HG03432 (cell line): ENCODE data around the gene NEXN.
"Not testable (repeated sequence)": the region's sequence is repeated elsewhere in the genome, so short reads cannot be mapped to it uniquely, and the experiment has no call there.

Experiments used
- ATAC-seq: cut with Tn5 transposase; IDR thresholded peaks from one replicate; pipeline ENCODE4 v1.9.1; 2021; ENCODE audit warnings: mild to moderate bottlenecking, moderate library complexity; ENCODE audit not compliant: unreplicated experiment

NEXN gene

DNA sequence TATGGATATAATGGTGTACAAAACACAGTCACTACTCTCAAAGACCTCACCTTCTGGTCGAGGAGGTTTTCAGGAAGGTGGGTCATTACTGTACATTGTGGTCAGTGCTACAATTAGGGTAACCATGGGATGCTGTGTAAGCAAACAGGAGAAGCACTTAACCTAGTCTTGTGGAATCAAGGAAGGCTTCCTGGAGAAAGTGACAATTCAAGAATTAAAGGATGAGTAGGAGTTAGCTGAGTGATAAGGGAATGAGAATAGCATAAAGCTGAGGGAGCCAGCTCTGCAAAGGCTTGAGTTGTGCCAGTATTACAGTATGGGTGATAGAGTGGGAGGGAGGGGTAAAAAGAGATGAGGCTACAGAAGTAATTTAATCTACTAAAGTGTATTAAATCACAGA is 17.2 kb downstream of the NEXN start:
- no peak for ATAC-seq

DNA sequence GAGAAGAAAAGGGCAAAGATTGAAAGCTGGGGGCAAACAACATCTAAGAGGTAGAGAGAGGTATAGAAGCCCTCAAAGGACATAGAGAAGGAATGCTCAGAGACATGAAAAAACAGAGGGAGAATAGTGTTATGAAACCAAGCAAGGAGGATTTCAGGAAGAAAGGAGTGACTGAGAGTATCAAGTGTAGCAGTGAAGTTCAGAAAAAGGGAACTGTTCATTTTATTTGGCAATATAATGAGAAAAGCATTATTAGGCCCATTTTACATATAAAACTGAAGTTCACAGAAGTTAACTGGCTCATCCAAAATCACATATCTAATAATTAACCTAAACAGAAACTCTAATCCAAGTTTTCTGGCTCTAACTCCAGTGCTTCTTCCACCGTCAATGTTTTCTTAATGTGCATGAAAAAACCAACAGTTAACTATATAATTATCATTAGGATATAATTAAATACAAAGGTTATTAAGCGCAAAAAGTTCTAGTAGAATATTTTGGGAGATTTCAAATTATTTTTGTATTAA is 17.7 kb downstream of the NEXN start:
- no peak for ATAC-seq

DNA sequence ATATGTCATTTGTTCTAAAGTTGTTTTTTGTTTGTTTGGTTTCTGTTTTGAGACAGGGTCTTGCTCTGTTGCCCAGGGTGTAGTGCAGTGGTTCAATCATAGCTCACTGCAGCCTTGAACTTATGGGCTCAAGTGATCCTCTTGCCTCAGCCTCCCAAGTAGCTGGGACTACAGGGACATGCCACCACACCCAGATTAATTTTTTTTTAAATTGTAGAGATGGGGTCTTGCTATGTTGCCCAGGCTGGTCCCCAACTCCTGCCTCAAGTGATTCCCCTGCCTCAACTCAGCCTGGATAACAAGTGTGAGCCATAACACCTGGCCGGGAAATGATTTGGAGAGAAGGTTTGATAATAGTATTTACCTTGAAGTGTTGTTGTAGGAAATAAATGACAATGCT is 18.2 kb downstream of the NEXN start:
- ATAC-seq: no peak

DNA sequence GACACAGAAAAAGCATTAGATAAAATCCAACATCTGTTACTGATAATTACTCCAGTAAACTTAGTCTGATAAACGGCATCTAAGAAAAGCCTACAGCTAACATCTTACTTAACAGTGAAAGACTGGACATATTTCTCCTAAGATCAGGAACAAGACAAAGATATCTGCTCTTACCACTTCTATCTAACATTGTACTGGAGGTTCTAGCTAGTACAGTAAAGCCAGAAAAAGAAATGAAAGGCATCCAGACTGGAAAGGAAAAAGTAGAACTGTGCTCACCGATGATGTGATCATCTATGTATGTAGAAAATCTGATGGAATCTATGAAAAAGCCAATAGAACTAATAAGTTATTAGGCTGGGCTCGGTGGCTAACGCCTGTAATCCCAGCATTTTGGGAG is 21.7 kb downstream of the NEXN start:
- ATAC-seq: no peak

- ATAC-seq: not testable (repeated sequence)
These were observed 30.5 kb downstream of the NEXN start for GRCh38 chr1:77918918-77919317.

- ATAC-seq: no peak
These were observed 37.1 kb downstream of the NEXN start for GRCh38 chr1:77925518-77925917.

GRCh38 chr1:77925956-77926355 is 37.5 kb downstream of the NEXN start:
- no peak for ATAC-seq

GRCh38 chr1:77926561-77927357 is 38.3 kb downstream of the NEXN start:
- ATAC-seq: peak; percentile 53

DNA sequence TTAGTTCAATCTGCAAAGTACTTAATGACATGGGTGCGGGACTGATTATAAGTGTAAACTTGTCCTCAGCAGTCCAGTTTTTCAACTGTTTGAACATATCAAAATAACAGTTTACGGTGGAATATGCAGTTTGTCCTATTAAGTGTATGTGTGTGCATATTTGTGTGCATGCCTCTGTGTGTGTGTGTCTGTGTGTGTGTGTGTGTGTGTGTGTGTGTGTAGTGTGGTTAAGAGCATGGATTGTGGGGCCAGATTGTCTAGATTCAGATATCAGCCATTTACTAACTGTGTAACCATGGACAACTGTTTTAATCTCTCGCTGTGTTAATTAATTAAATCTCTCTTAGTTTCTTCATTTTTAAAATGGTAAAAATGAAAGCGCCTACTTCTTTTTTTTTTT is 39.0 kb downstream of the NEXN start:
- ATAC-seq: no peak

- ATAC-seq: no peak
These were observed 41.4 kb downstream of the NEXN start for GRCh38 chr1:77929806-77930205.

GRCh38 chr1:77938651-77939050 is 50.2 kb downstream of the NEXN start:
- ATAC-seq: no peak

DNA sequence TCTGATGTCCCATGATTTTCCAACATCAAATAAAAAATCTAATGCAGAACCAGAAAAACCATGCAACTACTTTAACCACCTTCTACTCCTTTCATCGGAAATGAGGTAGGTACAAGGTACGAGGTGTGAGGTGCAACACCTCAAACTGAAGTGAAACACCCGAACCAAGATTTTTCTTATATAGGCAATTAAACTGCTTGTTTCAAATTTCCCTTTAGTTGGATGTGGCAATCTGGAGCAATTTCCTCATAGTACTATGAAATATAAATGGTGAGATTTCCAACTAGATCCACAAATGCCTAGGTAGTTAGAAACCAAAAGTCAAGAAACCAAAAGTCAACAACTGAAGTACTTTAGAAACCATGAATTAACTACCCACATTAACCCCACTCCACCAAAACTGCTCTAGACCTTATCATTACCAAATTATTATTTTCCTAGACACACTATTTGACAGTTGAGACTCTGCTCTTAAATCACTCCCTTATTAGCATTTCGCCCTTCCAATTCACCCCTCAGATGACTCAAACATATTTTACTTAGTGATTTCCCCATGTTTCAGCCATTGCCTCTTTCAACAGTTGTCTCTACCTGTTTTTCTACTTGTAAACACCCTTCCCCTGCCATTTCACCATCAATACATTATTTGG is 52.6 kb downstream of the NEXN start:
- ATAC-seq: no peak

GRCh38 chr1:77942400-77943140 is 54.1 kb downstream of the NEXN start:
- ATAC-seq: no peak

DNA sequence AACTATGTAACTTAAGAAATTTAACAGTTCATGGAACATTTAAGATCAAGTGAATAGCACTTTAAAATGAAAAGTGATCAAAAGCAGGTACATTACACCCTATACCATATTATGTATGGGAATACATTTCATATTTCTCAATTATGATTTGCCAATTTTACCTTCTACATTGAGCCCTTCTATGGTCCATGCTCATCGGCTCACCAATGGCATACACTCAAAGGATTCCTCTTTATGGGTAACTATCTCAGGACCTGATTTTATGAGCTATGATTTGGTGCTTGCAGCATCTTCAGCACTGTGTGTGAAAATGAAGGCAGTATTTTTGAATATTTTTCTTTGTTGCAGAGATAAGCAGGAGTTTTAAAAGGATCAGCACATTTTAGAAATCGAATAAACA is 56.9 kb downstream of the NEXN start:
- no peak for ATAC-seq

GRCh38 chr1:77948841-77949424 is 60.5 kb downstream of the NEXN start:
- ATAC-seq: no peak

GRCh38 chr1:77950873-77951272 is 62.4 kb downstream of the NEXN start:
- ATAC-seq: peak; percentile 62

GRCh38 chr1:77951328-77951727 is 62.9 kb downstream of the NEXN start:
- no peak for ATAC-seq

DNA sequence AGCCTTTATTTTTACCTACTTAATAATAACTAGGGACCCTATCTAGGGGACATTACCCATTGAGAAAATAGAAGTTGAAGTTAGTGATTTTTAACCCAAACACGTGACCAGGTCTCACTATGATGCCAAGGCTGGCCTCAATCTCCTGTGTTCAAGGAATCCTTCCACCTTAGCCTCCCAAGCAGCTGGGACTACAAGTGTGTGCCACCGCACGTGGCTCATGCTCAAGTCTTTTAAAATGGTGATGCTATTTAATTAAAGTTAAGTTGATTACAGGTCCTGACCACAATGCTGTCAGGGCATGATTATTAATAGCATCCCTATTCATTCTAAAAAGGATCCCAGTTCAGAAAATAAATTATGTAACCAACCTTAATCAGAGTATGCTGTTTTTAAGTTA is 65.5 kb downstream of the NEXN start:
- ATAC-seq: no peak

DNA sequence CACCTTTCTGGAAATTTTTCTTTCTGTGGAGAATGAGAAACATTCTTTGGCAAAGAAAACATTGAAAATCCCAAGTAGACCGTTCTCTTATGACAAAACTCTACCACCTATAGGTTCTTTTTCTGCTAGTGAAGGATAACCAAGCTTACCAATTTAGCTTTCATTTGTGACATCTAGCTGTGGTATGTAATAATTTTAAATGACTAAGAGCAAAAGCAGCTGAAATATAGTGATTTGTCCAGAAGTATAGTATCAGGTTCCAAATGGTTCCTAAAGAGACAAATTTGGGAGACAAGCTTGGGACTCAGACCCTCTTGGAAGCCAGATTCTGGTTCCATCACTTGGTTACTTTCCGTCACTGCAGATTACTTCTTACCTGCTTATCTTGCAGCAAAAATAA is 66.1 kb downstream of the NEXN start:
- ATAC-seq: no peak

DNA sequence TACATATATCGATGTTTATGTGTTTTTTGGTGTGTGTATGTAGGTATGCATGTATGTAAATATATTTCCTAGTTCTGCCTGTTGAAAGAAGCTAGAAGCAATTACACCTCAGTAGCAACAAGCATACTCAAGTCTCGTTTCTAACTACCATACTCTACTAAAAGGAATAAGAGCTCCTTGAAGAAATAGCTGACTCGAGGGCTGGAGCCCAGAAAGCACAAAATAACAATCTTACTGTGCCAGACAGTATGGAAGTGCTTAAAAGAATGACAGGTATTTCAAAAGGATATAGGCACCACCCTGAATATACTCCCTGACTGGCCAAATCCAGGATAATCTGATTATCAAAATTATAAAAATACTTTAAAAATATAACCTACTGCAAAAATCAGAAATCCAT is 67.3 kb downstream of the NEXN start:
- ATAC-seq: no peak

GRCh38 chr1:77956464-77956863 is 68.0 kb downstream of the NEXN start:
- no peak for ATAC-seq
